Neuronal stem cell (in vitro differentiated cells): ENCODE data around the gene TSEN54.

Experiments
- DNase-seq: peaks from one replicate; pipeline ENCODE4 v3.0.0-alpha.2; 2013; ENCODE audit warnings: low spot score
- H2AFZ ChIP-seq: one replicate; pipeline ENCODE4 v1.6.1; 2013; ENCODE audit warnings: mild to moderate bottlenecking, low read length, inconsistent platforms
- H2AK5ac ChIP-seq: 2 replicates; pipeline ENCODE4 v1.6.1; 2013; ENCODE audit warnings: low read depth, mild to moderate bottlenecking, inconsistent platforms, low read length, moderate library complexity, mixed read lengths
- H2BK120ac ChIP-seq: 2 replicates; pipeline ENCODE4 v1.6.1; 2013; ENCODE audit warnings: low read depth, mild to moderate bottlenecking, inconsistent platforms, low read length, moderate library complexity, mixed read lengths
- H2BK12ac ChIP-seq: one replicate; pipeline ENCODE4 v1.6.1; 2013; ENCODE audit warnings: low read length, inconsistent platforms
- H2BK15ac ChIP-seq: 2 replicates; pipeline ENCODE4 v1.6.1; 2013; ENCODE audit warnings: mild to moderate bottlenecking, low read length, inconsistent platforms, mixed read lengths
- H2BK5ac ChIP-seq: one replicate; pipeline ENCODE4 v1.6.1; 2013; ENCODE audit warnings: inconsistent platforms, mild to moderate bottlenecking, low read length, moderate library complexity
- H3K14ac ChIP-seq: one replicate; pipeline ENCODE4 v1.6.1; 2013; ENCODE audit warnings: low read length, inconsistent platforms
- H3K18ac ChIP-seq: 2 replicates; pipeline ENCODE4 v1.6.1; 2013; ENCODE audit warnings: low read length, inconsistent platforms
- H3K23ac ChIP-seq: 2 replicates; pipeline ENCODE4 v1.6.1; 2013; ENCODE audit warnings: low read depth, mild to moderate bottlenecking, mixed read lengths, low read length, inconsistent platforms; ENCODE audit not compliant: poor library complexity
- H3K27ac ChIP-seq: replicated peaks from 3 replicates; pipeline ENCODE4 v1.5.1; 2013; ENCODE audit warnings: low read length, inconsistent platforms
- H3K27me3 ChIP-seq, 3 experiments: 2 replicates each; pipeline ENCODE4 v1.6.1; 2013; ENCODE audit warnings: low read length in 3 of 3, mild to moderate bottlenecking in 2 of 3, inconsistent platforms in 1 of 3, low read depth in 1 of 3, mixed read lengths in 1 of 3, moderate library complexity in 1 of 3; ENCODE audit not compliant: control insufficient read depth in 3 of 3, insufficient read depth in 3 of 3
- H3K36me3 ChIP-seq, 2 donors: replicated peaks in 1 of 2; 2 replicates each; pipeline ENCODE4 v1.6.1; 2013; ENCODE audit warnings: low read length in 2 of 2; ENCODE audit not compliant: control insufficient read depth in 2 of 2, insufficient read depth in 2 of 2
- H3K4ac ChIP-seq: 2 replicates; pipeline ENCODE4 v1.6.1; 2013; ENCODE audit warnings: inconsistent platforms, mild to moderate bottlenecking, low read length, moderate library complexity
- H3K4me1 ChIP-seq, 2 donors: 1 replicate in 1 of 2; 2 replicates in 1 of 2; pipeline ENCODE4 v1.6.1; 2013; ENCODE audit warnings: low read length in 2 of 2, low read depth in 1 of 2; ENCODE audit not compliant: control insufficient read depth in 2 of 2, insufficient read depth in 1 of 2
- H3K4me2 ChIP-seq: one replicate; pipeline ENCODE4 v1.6.1; 2013; ENCODE audit warnings: mild to moderate bottlenecking, low read length, inconsistent platforms; ENCODE audit not compliant: insufficient read depth, poor library complexity, severe bottlenecking
- H3K4me3 ChIP-seq, 2 donors: 2 replicates each; pipeline ENCODE4 v1.5.1; 2013; ENCODE audit warnings: low read length in 2 of 2, mild to moderate bottlenecking in 2 of 2, inconsistent platforms in 1 of 2, moderate library complexity in 1 of 2
- H3K79me1 ChIP-seq: one replicate; pipeline ENCODE4 v1.6.1; 2013; ENCODE audit warnings: low read depth, mild to moderate bottlenecking, inconsistent platforms, low read length, moderate library complexity
- H3K9ac ChIP-seq: one replicate; pipeline ENCODE4 v1.6.1; 2013; ENCODE audit warnings: mild to moderate bottlenecking, low read depth, low read length, inconsistent platforms; ENCODE audit not compliant: poor library complexity
- H3K9me3 ChIP-seq, 2 donors: replicated peaks in 1 of 2; 2 replicates each; pipeline versions ENCODE3 to v1.6.1; 2013; ENCODE audit warnings: low read length in 2 of 2, mild to moderate bottlenecking in 2 of 2, inconsistent platforms in 1 of 2, low read depth in 1 of 2, mixed read lengths in 1 of 2, moderate library complexity in 1 of 2; ENCODE audit not compliant: control insufficient read depth in 2 of 2, insufficient read depth in 1 of 2
- H4K8ac ChIP-seq: one replicate; pipeline ENCODE4 v1.6.1; 2013; ENCODE audit warnings: low read depth, mild to moderate bottlenecking, inconsistent platforms, low read length, moderate library complexity
- H4K91ac ChIP-seq: one replicate; pipeline ENCODE4 v1.6.1; 2013; ENCODE audit warnings: low read length, low read depth, mild to moderate bottlenecking, inconsistent platforms; ENCODE audit not compliant: poor library complexity
- WGBS, 2 donors: extraction: QIAGEN DNeasy Blood & Tissue Kit; methylation state at CpG; one replicate each; pipeline ENCODE4 v1.1.7; 2013; ENCODE audit warnings: missing lambda C conversion rate in 2 of 2, mixed read lengths in 1 of 2; ENCODE audit not compliant: insufficient read length in 2 of 2, insufficient replicate concordance in 1 of 2; ENCODE audit errors: extremely low coverage in 2 of 2; 5-methylcytosine and 5-hydroxymethylcytosine counted together

The TSEN54 gene

DNA sequence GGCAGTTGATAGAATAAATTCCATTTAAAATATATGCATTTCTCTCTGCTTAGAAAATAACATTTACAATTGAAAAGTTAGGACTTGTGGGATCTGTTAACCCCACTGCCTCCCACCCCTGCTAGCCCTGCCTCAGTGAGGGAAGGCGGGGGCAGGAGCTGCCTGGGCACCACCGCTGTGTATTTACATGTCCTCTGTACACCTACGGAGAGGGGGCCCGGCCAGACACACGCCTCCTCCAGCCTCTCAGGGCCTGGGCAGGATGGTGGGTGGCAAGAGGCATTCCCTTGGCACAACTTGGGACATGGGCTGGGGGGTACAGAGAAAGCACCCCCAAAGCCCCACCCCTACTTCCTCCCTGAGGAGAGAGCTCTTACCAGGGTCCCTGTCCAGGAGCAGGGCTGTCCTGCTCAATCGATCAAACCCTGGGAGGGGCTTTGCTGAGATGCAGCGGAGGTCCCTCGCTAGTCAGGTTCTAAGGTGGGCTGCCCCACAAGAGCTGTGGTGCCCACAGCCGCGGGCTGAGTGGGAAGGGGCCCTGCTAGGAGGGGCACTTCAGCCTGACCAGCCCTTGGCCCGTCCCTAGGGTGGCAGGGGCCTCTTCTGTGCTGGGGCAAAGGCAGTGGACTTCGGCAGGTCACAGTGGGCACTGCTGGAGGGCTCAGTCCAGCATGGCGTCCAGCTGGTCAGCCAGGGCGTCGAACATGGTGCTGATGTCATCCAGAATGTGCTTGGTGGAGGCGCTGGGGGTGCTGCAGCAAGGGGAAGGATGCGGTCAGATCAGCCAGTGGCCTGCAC lies 15.7 kb upstream of the TSEN54 start:
- Histone ChIP-seq H2AK5ac (no peak overlapping the region), H3K4me3 (no peak overlapping the region), H3K18ac (no peak overlapping the region), H3K79me1 (peaks cover 8% of the 10 kb centered on the region), H3K4me1 (no peaks in the 10 kb centered on the region), H4K91ac (no peak overlapping the region), H2BK12ac (no peak overlapping the region), H2BK5ac (peak overlapping the region; percentile 22), H2BK15ac (no peak overlapping the region), H4K8ac (peak overlapping the region; percentile 43), H3K27ac (no peak overlapping the region), H3K14ac (no peak overlapping the region), H3K9ac (no peak overlapping the region), H2BK120ac (no peak overlapping the region), H3K9me3 (peaks cover 0 to 2% of the 10 kb centered on the region in 2 donors), H3K4me2 (no peak overlapping the region), H3K4ac (no peak overlapping the region), H3K36me3 (peaks cover 50 to 91% of the 10 kb centered on the region in 2 donors), H2AFZ (no peak overlapping the region), H3K23ac (peak overlapping the region; percentile 47), H3K27me3 (no peaks in the 10 kb centered on the region)
- DNase-seq: no peak
- no CpG with 5 or more reads among the region's 17 CpGs for WGBS, 2 donors

DNA sequence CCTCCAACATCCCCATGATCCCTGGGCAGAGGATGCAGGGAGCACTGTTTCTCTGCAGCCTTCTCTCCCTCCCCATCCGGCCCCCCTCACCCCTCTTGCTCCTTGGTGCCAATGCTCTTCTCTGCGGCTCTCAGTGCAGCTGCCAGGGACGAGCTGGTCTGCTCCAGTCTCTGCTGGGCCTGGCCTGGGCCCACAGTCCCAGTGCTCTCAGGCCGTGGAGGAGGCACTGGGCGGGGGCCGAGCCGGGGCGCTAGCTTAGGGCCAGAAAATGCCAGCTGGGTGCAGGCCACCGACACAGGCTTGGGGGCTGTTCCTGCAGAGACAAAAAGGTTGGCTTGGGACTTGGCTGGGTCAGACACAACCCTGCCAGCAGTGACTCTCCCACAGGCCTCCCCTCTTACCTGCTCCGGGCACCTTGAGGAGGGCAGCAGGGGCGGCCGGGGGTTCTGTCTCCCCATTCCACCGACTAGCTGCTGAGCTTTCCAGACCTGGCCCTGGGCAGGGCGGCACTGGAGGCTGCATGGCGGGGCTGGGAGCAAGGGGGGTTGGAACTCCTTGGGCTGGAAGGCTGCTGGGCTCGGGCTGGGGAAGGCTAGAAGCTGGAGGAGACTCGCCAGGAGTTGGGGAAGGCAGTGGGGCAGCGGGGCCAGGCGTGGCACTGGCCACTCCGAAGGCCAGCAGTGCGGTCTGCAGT lies 14.8 kb upstream of the TSEN54 start:
- H2BK12ac ChIP-seq: peak overlapping the region; percentile 22
- no peak overlapping the region for H3K23ac ChIP-seq
- H4K8ac ChIP-seq: no peak overlapping the region
- peaks cover 8% of the 10 kb centered on the region for H3K79me1 ChIP-seq
- no peak overlapping the region for H3K18ac ChIP-seq
- H3K36me3 ChIP-seq: peaks cover 50 to 91% of the 10 kb centered on the region in 2 donors
- H3K4me3 ChIP-seq: no peak overlapping the region
- H3K27me3 ChIP-seq: no peaks in the 10 kb centered on the region
- H3K27ac ChIP-seq: no peak overlapping the region
- no peak overlapping the region for H2AK5ac ChIP-seq
- H2AFZ ChIP-seq: no peak overlapping the region
- H3K4me1 ChIP-seq: no peaks in the 10 kb centered on the region
- H3K4ac ChIP-seq: no peak overlapping the region
- no CpG with 5 or more reads among the region's 21 CpGs for WGBS, 2 donors
- no peak overlapping the region for H2BK120ac ChIP-seq
- no peak overlapping the region for H3K9ac ChIP-seq
- DNase-seq: no peak
- no peak overlapping the region for H2BK15ac ChIP-seq
- peaks cover 0 to 2% of the 10 kb centered on the region in 2 donors for H3K9me3 ChIP-seq
- H4K91ac ChIP-seq: no peak overlapping the region
- no peak overlapping the region for H3K14ac ChIP-seq
- peak overlapping the region; percentile 39 for H2BK5ac ChIP-seq
- H3K4me2 ChIP-seq: no peak overlapping the region

DNA sequence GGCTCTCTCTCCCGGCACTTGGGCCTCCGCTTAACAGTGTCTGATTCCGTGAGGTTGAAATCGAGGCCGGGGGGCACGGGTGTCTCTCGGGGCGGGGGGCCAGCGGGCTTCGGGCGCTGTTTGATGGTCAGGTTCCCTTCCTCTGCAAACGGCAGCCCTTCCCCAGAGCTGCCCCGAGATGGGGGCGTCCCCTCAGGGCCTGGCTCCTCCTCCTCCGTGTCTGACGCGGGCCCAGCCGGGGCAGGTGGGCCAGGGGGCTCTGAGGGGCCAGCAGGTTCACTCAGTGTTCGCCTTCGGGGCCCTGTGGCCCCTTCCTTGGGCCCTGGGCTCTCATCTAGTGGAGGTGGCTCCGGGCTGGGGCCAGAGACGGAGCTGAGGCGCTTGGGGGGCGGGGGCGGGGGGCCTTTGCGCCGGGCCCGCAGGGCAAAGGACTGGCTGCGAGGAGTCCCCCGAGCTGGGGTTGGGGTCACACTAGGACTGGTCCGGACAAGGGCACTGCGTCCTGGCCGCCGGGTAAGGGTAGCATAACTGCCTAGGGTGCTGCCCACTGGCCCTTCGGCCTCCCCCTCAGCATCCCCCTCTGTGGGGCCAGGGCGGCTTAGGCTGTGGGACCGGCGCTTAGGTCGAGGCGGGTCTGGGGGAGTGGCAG lies 14.1 kb upstream of the TSEN54 start:
- no peak overlapping the region for H3K4me3 ChIP-seq
- no peak overlapping the region for H3K18ac ChIP-seq
- H3K9ac ChIP-seq: no peak overlapping the region
- H2AK5ac ChIP-seq: no peak overlapping the region
- H2BK5ac ChIP-seq: peak overlapping the region; percentile 39
- no peaks in the 10 kb centered on the region for H3K27me3 ChIP-seq
- no peak overlapping the region for H3K23ac ChIP-seq
- peaks cover 8% of the 10 kb centered on the region for H3K79me1 ChIP-seq
- H3K4me1 ChIP-seq: no peaks in the 10 kb centered on the region
- H3K4ac ChIP-seq: no peak overlapping the region
- no peak overlapping the region for H3K14ac ChIP-seq
- no peak overlapping the region for H4K8ac ChIP-seq
- H2BK15ac ChIP-seq: no peak overlapping the region
- H3K27ac ChIP-seq: no peak overlapping the region
- peaks cover 0 to 2% of the 10 kb centered on the region in 2 donors for H3K9me3 ChIP-seq
- H2AFZ ChIP-seq: no peak overlapping the region
- H2BK12ac ChIP-seq: no peak overlapping the region
- no peak overlapping the region for H3K4me2 ChIP-seq
- peaks cover 53 to 92% of the 10 kb centered on the region in 2 donors for H3K36me3 ChIP-seq
- no peak overlapping the region for H2BK120ac ChIP-seq
- H4K91ac ChIP-seq: no peak overlapping the region
- no CpG with 5 or more reads among the region's 40 CpGs for WGBS, 2 donors
- no peak for DNase-seq
